A549 (cell line): ENCODE data around the gene UTF1.

ENCODE experiments used
- CBX8 ChIP-seq: fragments of 200-600 bp; sonication (generic); IDR thresholded peaks from 2 replicates; pipeline ENCODE4 v1.6.1; 2016
- CEBPB ChIP-seq, 2 experiments: fragments of >200 bp in 1 of 2; sonication (Bioruptor Twin) in 1 of 2; formaldehyde crosslinking in 1 of 2; IDR thresholded peaks; 2 replicates each; pipeline ENCODE4 v1.6.1; 2012 to 2016
- CHD4 ChIP-seq: fragments of 200-600 bp; sonication (generic); IDR thresholded peaks from 2 replicates; pipeline ENCODE4 v1.6.1; 2016; ENCODE audit warnings: antibody characterized with exemption, mild to moderate bottlenecking, borderline replicate concordance
- EP300 ChIP-seq, 2 experiments: fragments of >200 bp; sonication (Bioruptor Twin); formaldehyde crosslinking; IDR thresholded peaks; 2 replicates in 1 of 2; 3 replicates in 1 of 2; pipeline ENCODE4 v1.6.1; 2016 to 2017
- MAFK ChIP-seq: fragments of 450-650 bp; IDR thresholded peaks from 2 replicates; pipeline ENCODE4 v1.6.1; 2014; ENCODE audit not compliant: partially characterized antibody
- POLR2A ChIP-seq: IDR thresholded peaks from 2 replicates; pipeline ENCODE4 v1.6.1; 2012; ENCODE audit warnings: mild to moderate bottlenecking, low read length
- RAD21 ChIP-seq, 2 experiments: fragments of >200 bp in 1 of 2; sonication (Bioruptor Twin) in 1 of 2; formaldehyde crosslinking in 1 of 2; IDR thresholded peaks in 1 of 2; conservative IDR thresholded peaks in 1 of 2; 2 replicates in 1 of 2; 3 replicates in 1 of 2; pipeline ENCODE4 v1.6.1; 2012 to 2018; ENCODE audit warnings: inconsistent platforms in 1 of 2
- REST ChIP-seq: fragments of 200-600 bp; sonication (generic); IDR thresholded peaks from 2 replicates; pipeline ENCODE4 v1.6.1; 2016; ENCODE audit warnings: antibody characterized with exemption, mild to moderate bottlenecking, moderate library complexity
- RNF2 ChIP-seq: fragments of 200-600 bp; sonication (generic); IDR thresholded peaks from 2 replicates; pipeline ENCODE4 v1.6.1; 2016; ENCODE audit warnings: low read depth, mild to moderate bottlenecking, antibody characterized with exemption, moderate library complexity, borderline replicate concordance
- ZFP36 ChIP-seq: fragments of 450-650 bp; IDR thresholded peaks from 2 replicates; pipeline ENCODE4 v1.6.1; 2014; ENCODE audit warnings: borderline replicate concordance; ENCODE audit not compliant: partially characterized antibody
- TF ChIP-seq, protein P1 (sequence below): IDR thresholded peaks from 2 replicates; pipeline ENCODE4 v1.6.1; 2012
- TF ChIP-seq, protein P2 (sequence below): fragments of >200 bp; sonication (Bioruptor Twin); formaldehyde crosslinking; IDR thresholded peaks from 3 replicates; pipeline ENCODE4 v1.5.1; 2016

DNA sequence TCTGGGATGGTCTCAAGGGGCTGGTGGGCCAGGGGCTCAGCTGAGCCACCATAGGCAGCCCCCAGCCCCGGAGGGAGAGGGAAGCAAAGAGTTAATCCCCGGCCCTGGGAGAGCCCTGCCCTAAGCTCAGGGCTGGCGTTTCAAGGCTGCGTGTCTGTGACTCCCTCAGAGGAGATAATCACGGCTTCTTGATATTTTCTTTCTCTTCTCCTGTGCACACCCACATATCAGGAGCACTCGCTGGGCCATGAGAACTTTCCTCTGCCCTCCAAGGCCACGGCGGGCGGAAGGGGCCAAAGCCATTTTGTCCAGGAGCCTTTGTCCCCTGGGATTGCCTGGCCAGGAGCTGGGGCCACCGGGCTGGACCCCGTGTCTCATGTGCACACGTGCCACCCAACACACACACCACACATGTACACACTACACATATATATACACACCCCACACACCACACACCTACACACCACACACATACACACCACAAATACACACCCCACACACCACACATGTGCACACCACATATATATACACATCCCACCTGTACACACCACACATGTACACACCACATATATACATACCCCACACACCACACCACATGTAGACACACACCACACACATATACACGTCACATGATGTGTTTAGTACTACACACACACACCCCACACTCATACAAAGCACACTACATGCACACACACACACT lies 24.6 kb downstream of the UTF1 start:
- TF ChIP-seq, protein P1, sequence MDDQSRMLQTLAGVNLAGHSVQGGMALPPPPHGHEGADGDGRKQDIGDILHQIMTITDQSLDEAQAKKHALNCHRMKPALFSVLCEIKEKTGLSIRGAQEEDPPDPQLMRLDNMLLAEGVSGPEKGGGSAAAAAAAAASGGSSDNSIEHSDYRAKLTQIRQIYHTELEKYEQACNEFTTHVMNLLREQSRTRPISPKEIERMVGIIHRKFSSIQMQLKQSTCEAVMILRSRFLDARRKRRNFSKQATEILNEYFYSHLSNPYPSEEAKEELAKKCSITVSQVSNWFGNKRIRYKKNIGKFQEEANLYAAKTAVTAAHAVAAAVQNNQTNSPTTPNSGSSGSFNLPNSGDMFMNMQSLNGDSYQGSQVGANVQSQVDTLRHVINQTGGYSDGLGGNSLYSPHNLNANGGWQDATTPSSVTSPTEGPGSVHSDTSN, result no peak
- TF ChIP-seq, protein P2, sequence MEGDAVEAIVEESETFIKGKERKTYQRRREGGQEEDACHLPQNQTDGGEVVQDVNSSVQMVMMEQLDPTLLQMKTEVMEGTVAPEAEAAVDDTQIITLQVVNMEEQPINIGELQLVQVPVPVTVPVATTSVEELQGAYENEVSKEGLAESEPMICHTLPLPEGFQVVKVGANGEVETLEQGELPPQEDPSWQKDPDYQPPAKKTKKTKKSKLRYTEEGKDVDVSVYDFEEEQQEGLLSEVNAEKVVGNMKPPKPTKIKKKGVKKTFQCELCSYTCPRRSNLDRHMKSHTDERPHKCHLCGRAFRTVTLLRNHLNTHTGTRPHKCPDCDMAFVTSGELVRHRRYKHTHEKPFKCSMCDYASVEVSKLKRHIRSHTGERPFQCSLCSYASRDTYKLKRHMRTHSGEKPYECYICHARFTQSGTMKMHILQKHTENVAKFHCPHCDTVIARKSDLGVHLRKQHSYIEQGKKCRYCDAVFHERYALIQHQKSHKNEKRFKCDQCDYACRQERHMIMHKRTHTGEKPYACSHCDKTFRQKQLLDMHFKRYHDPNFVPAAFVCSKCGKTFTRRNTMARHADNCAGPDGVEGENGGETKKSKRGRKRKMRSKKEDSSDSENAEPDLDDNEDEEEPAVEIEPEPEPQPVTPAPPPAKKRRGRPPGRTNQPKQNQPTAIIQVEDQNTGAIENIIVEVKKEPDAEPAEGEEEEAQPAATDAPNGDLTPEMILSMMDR, result no peak
- TF ChIP-seq RNF2 (no peak), CEBPB (IDR thresholded peaks at IDR 0.05) (no peak), EP300 (IDR thresholded peaks at IDR 0.05) (no peak), REST (no peak), MAFK (no peak), RAD21 (conservative IDR thresholded peaks at IDR 0.05 in 1 of 2, IDR thresholded peaks at IDR 0.05 in 1 of 2) (no peak), CBX8 (no peak), CHD4 (no peak), ZFP36 (no peak), POLR2A (no peak)
